HuH-7.5 (cell line): ENCODE data around the gene INHBB.

ENCODE experiments used
- DNase-seq: peaks from one replicate; pipeline ENCODE4 v3.0.0; 2011; ENCODE audit warnings: low spot score

Gene INHBB

GRCh38 chr2:120343100-120343432 lies 2.9 kb upstream of the INHBB start:
- DNase-seq = no peak

DNA sequence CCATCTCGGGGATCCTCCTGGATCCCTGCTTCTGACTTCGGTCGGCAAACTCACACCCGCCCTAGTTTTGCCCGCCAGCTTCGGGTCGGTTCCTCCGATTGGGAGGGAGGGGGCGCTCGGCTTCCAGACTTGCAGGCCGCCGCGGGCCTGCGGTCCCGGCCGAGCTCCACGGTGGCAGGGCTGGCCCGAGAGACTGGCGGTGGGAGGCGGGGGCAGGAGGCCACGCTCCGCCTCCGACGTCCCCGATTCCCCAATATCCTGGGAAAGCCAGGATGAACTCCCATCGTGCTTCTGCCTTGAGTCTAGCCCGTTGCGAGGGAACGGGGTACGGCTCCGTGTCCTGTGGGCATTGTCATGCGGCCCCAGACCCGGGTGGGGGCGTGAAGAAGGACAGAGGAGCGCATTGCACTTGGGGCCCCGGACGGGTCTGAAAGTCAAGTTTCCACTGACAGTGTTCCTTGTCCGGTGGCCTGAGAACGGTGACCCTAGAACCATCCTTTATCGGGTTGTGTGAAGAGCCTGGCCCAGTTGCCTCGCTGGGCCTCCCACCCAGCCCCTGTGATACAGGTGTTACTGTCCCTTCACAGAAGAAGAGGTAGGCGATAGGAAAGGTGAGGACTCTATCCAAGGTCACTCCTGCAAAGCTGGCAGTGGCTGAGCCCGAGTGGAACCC lies 2.4 kb upstream of the INHBB start:
- peak; percentile 94 for DNase-seq

GRCh38 chr2:120344214-120344975 lies 1.5 kb upstream of the INHBB start:
- no peak for DNase-seq

GRCh38 chr2:120344976-120345581 lies 857 bp upstream of the INHBB start:
- DNase-seq = no peak

- no peak for DNase-seq
Observed at GRCh38 chr2:120345608-120346007, 328 bp upstream of the INHBB start.

GRCh38 chr2:120346667-120347358 lies 877 bp downstream of the INHBB start:
- DNase-seq = no peak

DNA sequence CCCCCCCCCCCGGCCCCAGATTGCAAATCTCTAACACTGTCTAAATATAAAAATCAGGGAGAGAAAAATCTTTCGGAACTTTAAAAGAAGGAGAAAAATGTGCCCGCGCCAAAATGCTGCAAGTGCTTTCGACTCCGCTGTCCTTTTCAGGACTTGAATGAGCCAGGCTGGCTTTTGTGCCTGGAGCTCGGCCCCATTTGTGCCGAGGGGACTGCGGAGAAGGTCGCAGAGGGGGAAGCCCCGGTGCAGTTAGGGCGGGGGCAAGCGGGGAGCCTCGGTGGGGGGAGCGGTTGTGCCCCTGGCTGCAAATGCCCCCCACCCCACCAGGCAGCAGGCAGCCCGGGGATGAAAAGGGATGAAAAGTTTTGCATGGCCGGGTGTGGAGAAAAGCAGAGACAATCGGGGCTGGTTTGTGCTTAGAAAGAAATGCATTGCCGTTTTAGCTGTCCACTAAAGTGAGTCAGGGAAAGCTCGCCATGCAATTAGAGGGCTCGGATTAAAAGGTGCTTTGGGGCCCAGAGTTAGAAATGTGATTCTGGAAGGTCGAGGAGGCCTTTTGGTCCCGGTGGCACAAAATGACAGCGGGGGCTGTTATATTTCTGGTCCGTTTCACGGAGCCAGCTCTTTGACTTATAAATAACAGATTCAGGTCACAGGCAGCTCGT lies 1.6 kb downstream of the INHBB start:
- no peak for DNase-seq

- DNase-seq = peak; percentile 93
Observed at GRCh38 chr2:120348134-120348736, 2.3 kb downstream of the INHBB start.

DNA sequence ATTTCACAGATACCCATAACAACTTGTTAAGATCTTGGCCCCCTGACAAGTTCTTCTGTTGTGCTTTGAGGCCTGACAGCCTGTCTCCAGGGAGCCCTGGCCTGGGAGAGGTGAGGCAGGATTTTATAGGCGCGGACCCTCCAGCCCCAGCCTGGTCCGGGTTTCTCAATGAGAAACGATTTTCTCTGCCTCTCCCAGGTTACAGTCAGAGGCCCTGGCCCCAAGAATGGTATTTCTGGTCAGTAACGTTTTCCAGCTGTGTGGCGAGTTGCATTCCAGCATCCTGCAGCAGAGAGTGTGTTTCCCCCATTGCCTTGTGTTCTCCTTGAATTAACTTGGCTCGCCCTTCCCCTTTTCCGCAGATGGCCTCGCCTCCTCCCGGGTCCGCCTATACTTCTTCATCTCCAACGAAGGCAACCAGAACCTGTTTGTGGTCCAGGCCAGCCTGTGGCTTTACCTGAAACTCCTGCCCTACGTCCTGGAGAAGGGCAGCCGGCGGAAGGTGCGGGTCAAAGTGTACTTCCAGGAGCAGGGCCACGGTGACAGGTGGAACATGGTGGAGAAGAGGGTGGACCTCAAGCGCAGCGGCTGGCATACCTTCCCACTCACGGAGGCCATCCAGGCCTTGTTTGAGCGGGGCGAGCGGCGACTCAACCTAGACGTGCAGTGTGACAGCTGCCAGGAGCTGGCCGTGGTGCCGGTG lies 3.0 kb downstream of the INHBB start:
- DNase-seq = peak; percentile 58

DNA sequence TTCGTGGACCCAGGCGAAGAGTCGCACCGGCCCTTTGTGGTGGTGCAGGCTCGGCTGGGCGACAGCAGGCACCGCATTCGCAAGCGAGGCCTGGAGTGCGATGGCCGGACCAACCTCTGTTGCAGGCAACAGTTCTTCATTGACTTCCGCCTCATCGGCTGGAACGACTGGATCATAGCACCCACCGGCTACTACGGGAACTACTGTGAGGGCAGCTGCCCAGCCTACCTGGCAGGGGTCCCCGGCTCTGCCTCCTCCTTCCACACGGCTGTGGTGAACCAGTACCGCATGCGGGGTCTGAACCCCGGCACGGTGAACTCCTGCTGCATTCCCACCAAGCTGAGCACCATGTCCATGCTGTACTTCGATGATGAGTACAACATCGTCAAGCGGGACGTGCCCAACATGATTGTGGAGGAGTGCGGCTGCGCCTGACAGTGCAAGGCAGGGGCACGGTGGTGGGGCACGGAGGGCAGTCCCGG lies 3.5 kb downstream of the INHBB start:
- no peak for DNase-seq

DNA sequence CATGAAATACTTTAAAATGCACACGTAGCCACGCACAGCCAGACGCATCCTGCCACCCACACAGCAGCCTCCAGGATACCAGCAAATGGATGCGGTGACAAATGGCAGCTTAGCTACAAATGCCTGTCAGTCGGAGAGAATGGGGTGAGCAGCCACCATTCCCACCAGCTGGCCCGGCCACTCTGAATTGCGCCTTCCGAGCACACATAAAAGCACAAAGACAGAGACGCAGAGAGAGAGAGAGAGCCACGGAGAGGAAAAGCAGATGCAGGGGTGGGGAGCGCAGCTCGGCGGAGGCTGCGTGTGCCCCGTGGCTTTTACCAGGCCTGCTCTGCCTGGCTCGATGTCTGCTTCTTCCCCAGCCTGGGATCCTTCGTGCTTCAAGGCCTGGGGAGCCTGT lies 4.1 kb downstream of the INHBB start:
- DNase-seq = no peak

- no peak for DNase-seq
Observed at GRCh38 chr2:120350801-120351320, 4.9 kb downstream of the INHBB start.

- DNase-seq = no peak
Observed at GRCh38 chr2:120352696-120353590, 7.0 kb downstream of the INHBB start.

GRCh38 chr2:120353591-120353898 lies 7.6 kb downstream of the INHBB start:
- DNase-seq = no peak

DNA sequence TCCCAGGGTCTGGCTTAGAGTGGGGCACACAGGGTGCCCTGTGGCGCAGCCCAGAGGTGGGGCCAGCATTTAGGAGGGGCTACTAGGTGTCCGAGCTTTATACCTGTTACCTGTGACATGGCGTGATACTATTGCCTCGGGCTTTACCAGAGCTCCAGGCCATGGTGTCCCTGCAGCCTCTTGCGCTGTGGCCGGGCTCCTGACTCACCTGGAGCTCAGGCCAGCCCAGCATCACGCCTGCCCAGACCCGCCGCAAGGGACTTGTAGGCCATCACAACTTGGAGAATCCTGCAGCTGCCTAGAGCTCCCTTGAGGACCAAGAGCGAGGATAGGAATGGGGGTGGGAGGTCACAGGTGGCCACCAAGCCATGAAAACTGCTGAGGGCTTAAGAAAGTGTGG lies 8.0 kb downstream of the INHBB start:
- DNase-seq = no peak

DNA sequence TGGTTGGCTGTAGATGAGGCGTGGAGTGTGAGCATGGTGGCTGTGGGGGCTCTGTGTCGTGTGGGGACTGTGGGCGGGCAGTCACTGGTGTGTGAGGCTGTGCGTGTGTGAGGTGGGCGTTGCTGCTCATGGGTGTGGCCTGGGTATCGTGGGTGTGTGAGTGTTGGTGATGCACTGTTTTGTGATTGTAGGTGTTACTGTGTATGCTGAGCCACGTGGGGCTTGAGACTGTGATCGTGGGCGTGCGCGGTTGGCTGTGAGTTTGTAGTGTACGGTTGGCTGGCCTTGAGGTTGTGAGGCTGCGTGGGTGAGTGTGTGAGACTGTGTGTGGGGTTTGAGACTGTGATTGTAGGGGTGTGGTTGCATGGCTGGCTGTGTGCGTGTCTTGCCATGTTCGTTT lies 8.5 kb downstream of the INHBB start:
- DNase-seq = no peak

DNA sequence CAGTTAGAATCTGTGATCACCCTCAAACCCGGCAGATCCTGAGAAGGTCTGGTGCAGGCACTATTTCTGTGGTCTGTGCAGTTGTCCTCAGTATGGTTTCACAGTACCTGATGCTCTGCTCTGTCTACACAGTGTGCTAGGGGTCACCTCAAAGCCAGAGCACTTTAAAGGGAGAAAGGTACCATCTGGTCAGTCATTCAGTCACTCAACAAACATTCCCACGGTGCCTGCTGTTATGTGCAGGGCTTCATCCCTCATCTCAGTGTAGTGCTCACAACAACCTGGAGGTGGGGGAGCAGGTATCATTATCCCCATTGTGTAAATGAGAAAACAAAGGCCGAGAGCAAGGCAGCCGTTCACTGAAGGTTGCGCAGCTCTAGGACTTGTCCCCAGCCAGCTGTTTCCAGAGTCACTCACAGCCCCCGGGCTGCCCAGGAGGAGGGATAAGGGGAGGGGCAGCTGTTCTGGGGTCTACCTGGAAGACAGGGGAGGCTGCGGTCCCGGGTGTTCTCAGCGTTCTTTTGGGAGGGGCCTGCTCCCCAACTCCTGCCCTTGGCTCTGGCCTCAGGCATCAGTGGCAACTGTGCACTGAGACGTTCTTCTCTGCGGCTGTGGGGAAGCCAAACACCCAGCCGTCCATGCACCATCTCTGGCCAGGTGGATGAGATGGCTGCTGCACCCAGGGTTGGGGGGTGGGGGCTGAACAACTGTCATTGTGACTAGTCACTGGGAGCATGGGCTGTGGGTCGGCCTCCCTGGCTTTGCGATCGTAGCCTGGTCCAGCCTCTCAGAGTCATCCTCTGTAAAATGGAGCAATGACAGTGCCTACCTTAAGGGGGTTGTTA lies 9.2 kb downstream of the INHBB start:
- DNase-seq = no peak

DNA sequence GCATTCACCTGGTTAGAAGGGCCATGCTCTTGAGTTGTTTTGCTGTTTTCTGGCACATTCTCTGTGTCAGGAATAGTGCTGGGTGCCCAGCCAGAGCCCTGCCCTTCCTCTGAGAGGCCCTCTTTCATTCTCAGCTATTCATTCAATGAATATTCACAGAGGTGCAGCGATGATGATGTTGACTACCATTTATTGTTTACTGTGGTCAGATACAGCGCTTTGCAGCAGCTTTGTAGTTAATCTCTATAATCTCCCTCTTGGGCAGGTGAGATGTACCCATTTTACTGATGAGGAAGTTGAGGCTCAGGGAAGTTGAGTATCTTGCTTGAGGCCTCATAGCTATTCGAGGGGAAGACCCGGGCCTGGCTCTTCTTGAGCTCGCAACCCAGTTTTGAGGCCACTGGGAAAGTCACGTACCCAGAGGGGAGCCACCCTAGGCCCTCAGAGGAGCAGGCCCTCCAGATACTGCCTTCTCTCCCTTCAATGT lies 9.9 kb downstream of the INHBB start:
- no peak for DNase-seq

GRCh38 chr2:120357768-120358167 lies 11.8 kb downstream of the INHBB start:
- no peak for DNase-seq
